HG03045 (cell line): ENCODE measurements around the gene HAX1.
"Not testable (repeated sequence)": the region's sequence is repeated elsewhere in the genome, so short reads cannot be mapped to it uniquely, and the experiment has no call there.

Experiments
- ATAC-seq: cut with Tn5 transposase; IDR thresholded peaks from one replicate; pipeline ENCODE4 v1.9.1; 2021; ENCODE audit warnings: mild to moderate bottlenecking, moderate library complexity; ENCODE audit not compliant: unreplicated experiment

The HAX1 gene

DNA sequence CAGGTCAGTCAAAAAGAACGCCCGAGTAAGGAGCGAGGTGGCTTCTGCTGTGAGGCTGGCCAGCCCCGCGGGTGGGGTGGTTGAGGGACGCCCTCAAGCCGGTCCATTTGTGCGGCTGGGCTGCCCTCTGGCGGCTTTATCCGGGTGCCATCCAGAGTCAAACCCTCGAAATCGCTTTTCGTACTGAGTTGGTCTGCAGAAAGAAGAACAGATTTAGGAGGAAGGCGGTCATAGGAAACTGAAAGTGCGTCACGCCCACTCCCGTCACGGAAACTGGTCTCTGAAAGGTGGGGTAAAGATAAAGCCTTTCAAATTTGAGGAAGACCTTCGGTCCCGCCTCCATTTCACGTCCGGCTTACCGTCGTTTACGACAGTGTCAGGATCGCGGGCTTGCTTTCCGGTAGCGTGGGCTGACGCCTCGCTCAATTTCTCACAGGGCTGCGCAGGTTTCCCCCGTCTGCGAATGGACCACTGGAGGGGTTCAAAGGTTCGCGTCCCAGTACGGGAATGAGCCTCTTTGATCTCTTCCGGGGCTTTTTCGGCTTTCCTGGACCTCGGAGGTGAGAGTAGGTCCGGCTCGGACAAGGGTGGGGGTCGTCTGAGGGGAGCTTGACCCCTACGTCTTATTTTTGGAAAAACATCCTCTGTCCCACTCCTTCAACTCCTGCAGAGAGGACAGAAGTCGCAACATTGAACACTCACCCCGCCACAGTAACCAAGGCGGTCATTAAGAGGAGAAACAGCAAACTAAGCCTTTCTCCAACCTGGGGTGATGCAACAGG, at the start of gene HAX1:
Gene HAX1 (plus strand): TSS at position 413 of the 782 bp plus-strand sequence. CDS start 95 bp downstream, at position 508.
- peak; percentile 86 for ATAC-seq

DNA sequence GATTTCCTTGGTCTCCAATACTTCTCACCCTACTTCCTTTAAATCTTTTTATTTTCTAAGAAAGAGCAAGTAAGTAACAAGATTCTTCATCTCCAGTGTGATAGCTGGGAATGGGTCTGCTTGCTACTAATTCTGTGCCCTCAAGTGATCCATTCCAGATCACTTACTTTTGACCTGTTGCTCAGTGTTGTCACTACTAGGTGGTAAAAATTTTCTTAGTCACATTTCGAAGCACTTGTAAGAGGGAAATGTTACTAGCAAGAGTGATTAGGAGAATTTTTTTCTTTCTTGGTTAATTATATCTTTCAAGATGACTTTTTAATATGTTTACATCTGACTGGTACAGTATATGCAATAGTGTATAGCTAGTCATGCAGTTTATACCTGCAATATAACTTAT, 49.5 kb upstream of the HAX1 start:
- ATAC-seq = no peak

DNA sequence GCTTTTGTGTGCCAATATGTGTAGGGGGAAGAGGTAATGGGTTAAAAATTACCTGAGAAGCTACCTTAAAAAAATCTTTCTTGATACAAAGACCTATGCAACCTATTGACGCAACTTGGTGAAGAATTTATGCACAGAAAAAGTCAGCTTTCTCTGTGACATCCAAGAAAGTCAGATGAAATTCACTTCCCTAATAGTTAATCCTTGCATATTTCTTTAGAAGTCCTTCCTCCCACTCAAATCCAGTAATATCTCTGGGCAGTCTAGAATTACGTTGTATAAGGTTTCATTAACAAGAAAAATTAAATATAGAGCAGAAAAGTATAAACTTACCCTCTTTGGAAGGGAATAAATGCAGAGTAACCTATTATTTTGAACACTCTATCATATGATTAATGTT, 48.8 kb upstream of the HAX1 start:
- no peak for ATAC-seq

DNA sequence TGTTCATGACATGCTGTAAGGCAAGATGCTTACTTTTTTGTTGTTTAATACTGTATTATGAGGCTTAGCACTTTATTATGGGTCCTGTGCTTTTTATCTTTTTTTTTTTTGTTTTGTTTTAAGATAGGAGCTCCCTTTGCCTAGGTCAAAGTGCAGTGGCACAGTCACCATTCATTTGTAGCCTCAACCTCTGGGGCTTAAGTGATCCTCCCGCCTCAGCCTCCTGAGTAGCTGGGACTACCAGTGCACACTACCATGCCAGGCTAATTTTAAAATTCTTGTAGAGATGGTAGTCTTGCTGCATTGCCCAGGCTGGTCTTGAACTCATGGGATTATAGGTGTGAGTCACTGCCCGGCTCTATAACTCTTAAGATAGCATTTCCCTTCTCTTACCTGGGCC, 47.1 kb upstream of the HAX1 start:
- ATAC-seq = no peak

DNA sequence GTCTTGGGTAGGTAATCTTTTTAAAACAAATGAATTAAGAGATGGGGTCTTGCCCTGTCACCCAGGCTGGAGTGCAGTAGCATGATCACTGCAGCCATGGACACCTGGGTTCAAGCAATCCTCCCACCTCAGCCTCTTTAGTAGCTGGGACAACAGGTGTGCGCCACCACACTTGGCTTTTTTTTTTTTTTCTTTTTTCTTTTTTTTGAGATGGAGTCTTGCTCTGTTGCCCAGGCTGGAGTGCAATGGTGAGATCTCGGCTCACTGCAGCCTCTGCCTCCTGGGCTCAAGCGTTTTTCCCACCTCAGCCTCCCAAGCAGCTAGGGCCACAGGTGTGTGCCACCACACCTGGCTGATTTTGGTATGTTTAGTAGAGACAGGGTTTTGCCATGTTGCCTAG, 41.3 kb upstream of the HAX1 start:
- not testable (repeated sequence) for ATAC-seq

DNA sequence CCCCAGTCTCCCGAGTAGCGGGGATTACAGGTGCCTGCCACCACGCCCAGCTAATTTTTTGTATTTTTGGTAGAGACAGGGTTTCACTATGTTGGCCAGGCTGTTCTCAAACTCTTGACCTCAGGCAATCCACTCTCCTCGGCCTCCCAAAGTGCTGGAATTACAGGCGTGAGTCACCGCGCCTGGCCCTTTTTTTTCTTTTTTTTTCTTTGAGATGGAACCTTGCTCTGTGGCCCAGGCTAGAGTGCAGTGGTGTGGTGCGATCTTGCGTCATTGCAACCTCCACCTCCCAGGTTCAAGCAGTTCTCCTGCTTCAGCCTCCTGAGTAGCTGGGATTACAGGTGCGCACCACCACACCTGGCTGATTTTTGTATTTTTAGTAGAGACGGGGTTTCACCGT, 39.3 kb upstream of the HAX1 start:
- ATAC-seq = not testable (repeated sequence)

DNA sequence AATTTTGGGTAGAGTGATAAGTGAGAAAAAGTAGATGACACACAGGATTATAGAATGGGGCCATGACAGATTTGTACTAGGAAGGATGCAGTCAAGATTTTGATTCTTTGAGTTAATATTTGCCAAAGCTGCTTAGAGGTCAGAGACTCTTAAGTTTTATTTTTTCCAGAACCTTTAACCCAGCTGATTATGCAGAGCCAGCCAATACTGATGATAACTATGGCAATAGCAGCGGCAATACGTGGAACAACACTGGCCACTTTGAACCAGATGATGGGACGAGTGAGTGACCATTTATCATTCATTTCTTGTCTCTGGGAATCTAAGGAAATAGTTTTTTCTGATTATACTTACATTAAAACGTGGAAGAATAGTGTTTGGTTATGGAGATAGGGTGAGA, 35.6 kb upstream of the HAX1 start:
- ATAC-seq = no peak

DNA sequence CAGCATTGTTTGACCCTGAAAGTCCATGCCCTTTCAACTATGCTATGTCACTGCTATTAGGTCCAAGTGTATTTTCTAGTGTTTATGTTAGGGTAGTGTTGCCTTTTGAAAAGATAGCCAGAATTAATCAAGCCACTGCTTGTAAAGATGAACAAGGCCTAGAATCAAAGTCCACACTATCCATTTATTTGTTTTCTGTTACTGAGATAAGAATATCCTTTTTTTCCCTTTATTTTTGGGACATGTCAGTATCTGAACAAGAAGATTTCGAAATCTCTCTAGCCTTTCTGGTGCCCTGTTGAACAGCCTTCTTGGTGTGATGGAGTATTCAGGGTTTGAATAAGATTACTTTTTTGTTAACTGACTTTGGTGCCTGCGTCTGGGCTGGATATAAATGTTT, 35.0 kb upstream of the HAX1 start:
- no peak for ATAC-seq

DNA sequence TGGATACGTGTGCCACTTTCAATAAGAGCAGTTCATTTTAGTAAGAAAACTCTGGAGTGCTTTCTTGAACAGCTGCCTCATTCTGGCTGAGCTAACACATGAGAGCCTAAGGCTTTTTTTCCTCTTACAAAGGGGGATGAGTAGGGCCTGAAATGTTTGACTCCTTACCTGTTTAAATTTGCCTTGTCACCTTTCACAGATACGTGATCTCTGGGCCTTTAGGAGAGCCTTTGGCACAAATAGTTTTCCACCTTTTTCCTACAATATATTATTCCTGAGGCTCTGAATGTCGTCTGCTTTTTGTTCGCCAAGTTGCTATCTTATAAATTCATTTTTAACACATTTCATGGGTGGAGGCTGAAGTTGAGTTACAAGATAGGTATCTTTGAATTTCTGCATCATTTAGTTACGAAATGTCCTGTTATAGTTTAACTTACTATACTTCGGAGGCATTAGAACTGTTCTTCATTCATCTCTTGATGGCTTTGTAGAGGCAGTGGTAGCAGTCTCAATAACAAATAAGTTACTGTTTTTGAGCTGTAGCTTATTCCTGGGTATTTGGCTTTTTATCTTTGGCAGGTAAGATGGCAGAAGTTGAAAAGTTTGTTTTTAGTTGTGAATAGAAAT, 34.4 kb upstream of the HAX1 start:
- ATAC-seq = no peak

DNA sequence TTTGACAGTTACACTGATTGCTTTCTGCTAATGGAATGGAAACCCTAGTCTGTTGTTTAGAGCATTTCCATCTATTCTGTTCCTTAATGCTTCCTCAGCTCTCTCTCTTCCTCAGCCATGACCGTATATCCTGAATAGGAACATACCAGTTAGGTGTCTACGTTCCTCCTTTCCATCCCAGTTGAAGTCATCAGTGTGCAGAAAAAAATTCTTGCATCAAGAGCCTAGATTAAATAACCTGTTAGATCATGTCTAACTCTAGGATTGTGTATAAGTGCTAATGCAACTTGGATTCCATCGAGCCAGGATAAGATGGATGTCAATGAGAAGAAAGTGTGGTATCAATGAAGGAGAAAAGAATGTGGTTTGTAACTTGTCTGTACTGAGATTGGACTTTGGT, 32.9 kb upstream of the HAX1 start:
- no peak for ATAC-seq

DNA sequence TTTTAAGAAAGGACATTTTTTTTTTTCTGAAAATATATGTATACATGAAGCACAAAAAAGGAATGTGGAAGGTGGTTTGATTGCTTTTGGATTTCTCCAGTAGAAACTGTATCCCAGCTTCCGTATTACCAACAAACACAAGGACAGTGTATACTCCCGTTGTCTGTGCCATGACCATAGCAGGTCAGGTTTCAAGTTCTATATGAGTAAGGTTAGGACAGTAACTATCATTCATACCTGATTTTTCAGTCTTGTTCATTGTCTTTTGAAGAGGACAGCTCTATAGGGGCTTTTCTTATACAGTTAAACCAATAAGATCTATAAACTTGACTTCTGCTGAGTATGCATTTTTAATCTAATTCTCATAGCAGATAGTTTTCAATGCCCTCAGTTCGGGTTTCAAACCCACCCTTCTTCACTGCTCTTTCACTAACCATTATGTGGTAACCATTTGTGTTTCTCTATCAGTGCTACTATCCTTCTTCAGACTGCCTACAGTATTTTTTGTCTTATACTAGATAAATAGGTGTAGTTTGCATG, 32.1 kb upstream of the HAX1 start:
- ATAC-seq = no peak

DNA sequence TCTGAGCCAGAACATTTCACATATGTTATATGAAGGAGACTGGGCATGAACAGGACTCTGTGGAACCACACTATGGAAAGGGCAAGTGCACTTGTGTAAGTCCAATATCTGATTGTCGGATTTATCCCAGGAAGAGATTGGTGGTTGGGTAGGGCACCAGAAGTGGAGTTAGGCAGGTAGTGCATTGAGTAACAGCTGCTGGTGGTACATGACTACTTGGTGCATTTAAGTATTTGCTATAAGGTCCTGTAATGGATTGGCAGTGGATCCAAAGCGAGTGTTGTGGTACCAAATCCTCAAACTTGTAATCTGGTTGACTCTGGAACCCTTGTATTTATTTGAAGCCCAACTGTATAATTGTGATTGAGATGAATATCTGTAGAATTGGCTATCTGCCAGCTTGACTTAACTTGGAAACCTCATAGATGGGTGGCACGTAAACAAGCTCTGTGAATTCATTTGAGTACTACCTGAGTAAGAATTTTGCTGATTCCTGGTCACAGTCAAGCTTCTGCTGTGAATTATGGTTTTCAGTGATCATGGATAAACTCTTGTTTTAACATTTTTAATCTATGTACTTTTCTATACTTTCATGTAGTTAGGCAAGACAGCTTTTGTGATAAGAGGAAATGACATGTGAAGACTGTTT, 30.6 kb upstream of the HAX1 start:
- no peak for ATAC-seq

DNA sequence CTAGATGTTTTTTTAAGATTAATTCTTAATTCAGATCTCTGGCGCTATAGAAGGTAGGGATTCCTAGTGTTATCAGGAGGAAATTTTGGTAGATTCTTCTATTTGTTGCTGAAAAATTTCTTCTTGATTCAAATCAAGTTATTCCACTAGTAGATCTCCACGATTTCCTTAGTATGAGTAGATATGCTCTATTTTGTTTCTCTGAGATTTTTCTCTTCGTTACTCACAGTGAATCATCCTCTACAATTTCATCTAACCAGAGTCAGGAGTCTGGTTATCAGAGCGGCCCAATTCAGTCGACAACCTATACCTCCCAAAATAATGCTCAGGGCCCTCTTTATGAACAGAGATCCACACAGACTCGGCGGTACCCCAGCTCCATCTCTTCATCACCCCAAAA, 18.8 kb upstream of the HAX1 start:
- ATAC-seq = no peak

DNA sequence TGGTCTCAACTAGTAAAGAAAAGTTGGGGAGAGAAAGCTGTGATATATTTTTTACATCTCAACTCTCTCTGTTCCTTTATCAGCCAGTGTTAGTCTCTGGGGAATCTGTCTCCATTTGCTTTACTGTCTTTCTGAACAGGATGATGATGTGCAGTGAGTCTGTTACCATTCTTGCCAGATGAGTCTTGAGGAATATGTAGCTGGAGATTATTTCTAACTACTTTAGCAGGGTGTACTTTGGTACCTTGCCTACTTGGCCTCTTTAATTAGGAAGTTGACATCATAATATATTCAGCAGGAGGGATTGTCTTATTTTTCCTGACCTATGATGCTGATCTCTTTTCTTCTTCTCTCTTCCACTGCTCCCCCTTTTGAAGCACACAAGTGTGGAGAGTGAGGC, 15.7 kb upstream of the HAX1 start:
- ATAC-seq = no peak

DNA sequence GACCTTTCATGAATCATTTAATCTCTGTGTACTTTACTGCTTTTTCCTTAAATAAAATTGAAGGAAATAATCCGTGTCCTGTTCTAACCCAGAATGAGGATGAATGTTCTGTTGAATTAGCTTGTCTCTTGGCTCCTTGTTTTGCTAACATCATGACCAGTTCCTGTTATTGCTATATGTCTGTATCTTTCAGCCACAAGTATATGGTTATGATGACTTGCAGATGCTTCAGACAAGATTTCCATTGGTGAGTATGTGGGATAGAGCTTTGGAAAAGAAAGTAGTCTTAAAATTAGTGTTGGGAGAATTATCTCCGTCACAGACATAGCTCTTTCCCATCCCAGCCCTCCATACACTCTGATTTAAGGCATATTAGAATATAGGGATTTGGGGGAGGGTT, 13.6 kb upstream of the HAX1 start:
- ATAC-seq = no peak

DNA sequence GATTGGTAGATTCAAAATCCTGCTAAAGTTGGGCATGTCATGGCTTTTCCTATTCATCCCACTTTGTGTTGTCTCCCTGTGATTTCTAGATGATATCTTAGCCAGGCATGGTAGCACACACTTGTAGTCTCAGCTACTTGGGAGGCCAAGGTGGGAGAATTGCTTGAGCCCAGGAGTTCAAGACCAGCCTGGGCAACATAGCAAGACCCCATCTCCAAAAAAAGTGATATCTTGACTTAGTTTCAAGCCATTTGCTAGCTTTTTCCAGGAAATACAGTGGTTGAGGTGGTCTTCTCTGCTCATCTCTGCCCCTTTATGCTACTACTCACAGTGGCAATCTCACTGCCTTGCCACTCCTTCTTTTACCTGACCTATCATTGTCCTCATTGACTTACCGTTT, 12.3 kb upstream of the HAX1 start:
- no peak for ATAC-seq

DNA sequence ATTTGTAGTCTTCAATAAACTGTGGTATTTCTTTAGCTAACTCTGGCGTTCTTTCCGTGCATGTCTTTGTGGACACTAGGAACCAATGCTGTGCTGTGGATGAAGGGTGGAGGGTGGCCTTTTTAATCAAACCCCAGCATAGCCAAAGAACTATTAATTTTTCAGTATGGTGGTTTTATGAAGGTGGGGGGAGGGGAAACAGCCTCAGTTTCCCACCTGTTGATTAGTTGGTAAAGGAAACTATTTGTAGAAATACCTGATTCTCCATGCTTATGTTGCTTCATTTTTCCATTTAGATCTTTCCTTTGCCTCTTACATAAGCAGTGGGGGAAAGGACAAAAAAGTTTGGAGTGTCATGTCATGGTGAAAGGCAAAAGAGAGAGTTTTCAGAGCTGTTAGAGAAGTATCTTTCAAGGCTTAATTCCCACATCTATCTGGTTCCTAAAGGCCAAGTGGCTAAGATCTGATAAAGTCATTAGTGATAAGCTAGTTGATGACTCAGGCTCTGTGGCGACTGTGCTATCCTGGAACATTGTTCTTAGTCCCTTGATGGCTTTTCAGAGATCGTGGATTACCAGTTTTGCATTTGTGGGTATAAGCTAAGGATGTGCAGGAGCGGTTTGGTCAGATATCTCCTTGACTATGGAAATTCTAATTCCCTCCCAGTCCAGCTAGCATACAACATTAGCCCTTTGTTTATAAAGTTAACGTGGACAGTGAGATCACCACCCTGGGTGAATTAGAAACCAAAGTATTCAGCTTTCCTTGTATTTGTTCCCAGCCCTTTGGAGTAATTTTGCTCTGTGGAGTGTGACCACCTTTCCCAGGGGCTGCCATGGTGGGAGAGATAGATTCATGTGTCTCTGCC, 8.7 kb upstream of the HAX1 start:
- ATAC-seq = no peak

DNA sequence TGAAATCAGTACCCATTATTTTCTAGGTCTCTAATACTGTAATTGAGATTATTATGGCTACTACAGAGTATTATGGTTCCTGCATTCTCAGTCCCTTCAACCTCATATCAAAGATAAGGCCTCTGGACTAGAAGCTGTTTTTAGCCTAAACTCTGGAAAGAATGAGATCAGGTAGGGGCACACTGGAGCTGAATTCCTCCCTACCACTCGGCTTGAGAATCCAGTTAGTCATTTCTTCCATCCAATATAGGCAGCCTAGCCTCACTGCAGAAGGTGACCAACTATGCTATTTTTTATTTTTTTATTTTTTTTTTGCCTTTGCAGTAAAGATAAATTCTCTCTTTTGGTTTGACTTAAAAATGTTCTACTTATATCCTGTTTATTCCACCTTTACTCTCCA, 8.0 kb upstream of the HAX1 start:
- ATAC-seq = no peak

DNA sequence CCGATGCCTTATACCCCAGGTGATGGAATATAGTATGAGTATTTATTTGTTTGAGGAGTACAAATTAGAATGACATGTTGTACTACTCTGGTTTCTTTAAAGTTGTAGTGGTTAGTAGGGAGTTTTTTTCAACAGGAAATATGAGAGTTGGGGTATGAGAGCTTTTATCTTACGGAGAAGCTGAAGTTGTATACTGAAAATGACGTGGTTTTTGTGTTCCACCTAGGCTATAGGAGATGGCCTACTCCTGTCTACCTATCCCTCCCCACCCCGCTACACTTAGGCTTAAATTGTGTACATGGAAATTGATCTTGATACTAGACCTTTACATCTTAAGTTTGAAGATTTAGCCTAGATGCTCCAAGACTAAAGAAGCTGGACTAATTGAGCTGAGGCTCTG, 6.8 kb upstream of the HAX1 start:
- no peak for ATAC-seq

DNA sequence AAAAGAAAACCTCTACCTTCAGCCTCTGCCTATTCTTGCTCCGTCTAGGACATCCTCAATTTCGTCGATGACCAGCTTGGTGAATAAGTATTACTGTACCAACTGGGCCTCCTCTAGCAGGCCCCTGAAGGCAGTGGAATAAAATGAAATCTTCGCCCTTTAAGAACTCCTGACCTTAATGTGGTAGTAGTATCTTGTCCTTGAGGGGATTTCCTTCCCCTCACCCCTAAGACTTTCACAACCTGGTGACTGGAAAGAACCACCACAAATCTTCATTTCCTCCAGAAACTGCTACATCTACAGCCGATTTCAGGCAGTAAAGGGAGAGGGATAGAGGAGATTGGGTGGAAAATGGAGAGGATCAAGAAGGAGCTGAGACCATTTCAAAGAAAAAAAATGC, 1.6 kb upstream of the HAX1 start:
- ATAC-seq = no peak

DNA sequence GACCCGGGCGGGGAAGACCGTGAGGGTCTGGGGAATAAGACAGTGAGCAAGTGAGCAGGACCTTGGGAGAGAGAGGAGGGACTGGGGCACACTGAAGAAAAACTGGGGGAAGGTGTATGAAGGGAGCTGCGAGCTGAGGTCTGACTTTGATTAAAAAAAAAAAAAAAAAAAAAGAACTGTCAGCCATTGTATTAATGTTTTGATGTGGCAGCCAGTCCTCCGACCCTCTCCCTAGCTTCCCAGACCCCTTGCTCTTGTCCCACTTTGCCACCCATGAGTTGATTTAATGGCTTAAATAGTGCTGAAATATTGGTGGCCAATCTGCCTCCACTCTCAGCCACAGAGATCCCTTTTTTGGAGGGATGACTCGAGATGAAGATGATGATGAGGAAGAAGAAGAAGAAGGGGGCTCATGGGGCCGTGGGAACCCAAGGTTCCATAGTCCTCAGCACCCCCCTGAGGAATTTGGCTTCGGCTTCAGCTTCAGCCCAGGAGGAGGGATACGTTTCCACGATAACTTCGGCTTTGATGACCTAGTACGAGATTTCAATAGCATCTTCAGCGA, 652 bp downstream of the HAX1 start:
- ATAC-seq = no peak
